Glomerular endothelial cell (primary cell): ENCODE measurements around the gene BLOC1S1. TPM values are rescaled to one million over a fixed set of nuclear protein-coding genes. Genes with fewer than 3 reads are reported as not detected.

Source experiments
- DNase-seq: peaks from one replicate; pipeline ENCODE4 v3.0.0-alpha.2; 2011; ENCODE audit warnings: low read depth, low spot score; ENCODE audit errors: extremely low read depth
- total RNA-seq: library from RNA; depleted of rRNA; stranded (reverse); fragments of >200 nt; gene quantifications from 2 replicates; pipeline ENCODE4 v1.2.3, GENCODE V29; 2015

The BLOC1S1 gene
- total RNA-seq = 112 and 126 TPM in 2 replicates

- DNase-seq = no peak
These were observed at the start of gene BLOC1S1 for GRCh38 chr12:55715833-55716581. Gene BLOC1S1 (plus strand): TSS chr12:55716046. CDS start chr12:55716052, 6 bp downstream.

GRCh38 chr12:55666508-55666907 lies 49.3 kb upstream of the BLOC1S1 start:
- no peak for DNase-seq

DNA sequence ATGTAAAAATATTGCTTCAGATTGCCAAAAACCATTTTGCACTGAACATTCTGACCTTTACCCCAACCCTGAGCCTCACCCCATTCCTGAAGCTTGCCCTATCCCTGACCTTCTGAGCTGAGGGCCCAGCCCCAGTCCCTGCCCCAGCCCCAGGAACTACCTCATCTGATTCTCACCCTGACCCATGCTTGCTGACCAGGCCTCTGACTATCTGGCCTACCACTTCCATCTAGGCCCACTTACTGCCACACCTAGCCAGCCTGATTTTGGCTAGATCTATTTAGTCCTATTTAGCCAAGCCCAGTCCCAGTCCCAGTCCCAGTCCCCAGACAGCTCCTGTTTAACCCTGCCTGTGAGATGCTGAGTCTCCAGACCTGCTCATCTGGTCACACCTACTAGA lies 45.6 kb upstream of the BLOC1S1 start:
- no peak for DNase-seq

GRCh38 chr12:55671746-55672145 lies 44.1 kb upstream of the BLOC1S1 start:
- DNase-seq = no peak

DNA sequence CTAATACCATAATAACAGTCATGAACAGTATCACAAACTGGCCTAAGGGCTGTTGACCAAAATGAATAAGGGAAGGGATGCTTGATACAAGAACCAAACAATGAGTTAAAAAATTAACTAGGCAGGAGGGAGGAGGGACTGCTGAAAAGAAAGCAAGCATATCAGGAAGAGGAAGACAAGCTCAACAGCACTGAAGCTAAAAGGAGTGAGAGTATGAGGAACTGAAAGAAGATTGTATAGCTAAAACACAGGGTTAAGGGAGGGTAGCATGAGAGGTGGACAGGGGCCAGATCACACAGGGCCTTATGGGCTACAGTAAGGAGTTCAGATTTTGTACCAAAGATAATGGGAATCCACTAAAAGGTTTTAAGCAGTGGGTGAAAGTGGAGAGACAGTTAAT lies 42.2 kb upstream of the BLOC1S1 start:
- no peak for DNase-seq

DNA sequence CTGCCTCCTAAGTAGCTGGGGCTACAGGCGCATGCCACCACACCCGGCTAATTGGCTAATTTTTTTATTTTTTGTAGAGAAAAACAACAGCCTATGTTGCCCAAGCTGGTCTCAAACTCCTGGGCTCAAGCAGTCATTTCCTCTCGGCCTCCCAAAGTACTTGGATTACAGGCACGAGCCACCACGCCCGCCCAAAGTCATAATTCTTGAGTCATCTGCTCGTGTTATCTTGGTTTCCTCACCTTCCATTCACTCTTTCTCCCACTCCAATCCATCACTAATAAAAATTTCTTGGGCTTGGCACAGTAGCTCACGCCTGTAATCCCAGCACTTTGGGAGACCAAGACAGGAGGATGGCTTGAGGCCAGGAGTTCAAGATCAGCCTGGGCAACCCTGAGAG lies 40.2 kb upstream of the BLOC1S1 start:
- no peak for DNase-seq

DNA sequence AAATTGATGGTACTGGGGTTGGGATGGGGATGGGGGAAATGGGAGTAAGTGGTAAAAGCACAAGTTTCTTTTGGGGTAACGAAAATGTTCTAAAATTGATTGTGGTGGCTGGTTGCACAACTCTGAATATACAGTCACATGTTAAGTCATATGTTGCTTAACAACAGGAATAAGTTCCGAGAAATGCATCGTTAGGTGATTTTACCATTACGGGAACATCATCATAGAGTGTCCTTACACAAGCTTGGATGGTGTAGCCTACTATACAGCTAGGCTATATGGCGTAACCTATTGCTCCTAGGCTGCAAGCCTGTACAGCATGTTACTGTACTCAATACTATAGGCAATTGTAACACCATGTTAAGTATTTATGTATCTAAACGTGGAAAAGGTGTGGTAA lies 39.1 kb upstream of the BLOC1S1 start:
- no peak for DNase-seq

- no peak for DNase-seq
These were observed 36.2 kb upstream of the BLOC1S1 start for GRCh38 chr12:55679691-55680090.

DNA sequence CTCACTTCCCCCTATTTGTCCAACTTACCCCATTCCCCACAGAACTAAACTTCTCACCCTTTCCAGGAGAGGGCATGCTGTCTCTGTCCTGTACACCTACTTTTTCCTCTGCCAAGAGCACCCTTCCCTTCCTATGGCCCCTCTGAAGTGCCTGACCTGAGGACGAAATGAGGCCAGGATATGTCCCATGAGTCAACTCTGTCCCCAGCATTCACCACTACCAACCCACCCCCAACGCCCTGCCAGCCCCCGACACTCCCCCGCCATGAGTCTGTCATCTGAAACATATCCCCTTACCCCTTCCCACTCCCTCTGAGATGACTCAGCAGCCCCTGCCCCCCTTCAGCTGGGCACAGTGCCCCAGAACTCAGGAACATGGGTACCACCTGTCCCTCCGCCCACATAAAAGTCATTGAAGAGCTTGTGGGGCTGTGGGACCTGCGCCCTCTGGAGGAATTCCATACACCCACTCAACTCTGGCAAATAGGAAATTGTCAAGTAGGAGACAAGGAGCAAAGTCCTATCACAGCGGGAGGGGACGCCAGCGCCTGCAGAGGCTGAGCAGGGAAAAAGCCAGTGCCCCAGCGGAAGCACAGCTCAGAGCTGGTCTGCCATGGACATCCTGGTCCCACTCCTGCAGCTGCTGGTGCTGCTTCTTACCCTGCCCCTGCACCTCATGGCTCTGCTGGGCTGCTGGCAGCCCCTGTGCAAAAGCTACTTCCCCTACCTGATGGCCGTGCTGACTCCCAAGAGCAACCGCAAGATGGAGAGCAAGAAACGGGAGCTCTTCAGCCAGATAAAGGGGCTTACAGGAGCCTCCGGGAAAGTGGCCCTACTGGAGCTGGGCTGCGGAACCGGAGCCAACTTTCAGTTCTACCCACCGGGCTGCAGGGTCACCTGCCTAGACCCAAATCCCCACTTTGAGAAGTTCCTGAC lies 34.4 kb upstream of the BLOC1S1 start:
- no peak for DNase-seq

DNA sequence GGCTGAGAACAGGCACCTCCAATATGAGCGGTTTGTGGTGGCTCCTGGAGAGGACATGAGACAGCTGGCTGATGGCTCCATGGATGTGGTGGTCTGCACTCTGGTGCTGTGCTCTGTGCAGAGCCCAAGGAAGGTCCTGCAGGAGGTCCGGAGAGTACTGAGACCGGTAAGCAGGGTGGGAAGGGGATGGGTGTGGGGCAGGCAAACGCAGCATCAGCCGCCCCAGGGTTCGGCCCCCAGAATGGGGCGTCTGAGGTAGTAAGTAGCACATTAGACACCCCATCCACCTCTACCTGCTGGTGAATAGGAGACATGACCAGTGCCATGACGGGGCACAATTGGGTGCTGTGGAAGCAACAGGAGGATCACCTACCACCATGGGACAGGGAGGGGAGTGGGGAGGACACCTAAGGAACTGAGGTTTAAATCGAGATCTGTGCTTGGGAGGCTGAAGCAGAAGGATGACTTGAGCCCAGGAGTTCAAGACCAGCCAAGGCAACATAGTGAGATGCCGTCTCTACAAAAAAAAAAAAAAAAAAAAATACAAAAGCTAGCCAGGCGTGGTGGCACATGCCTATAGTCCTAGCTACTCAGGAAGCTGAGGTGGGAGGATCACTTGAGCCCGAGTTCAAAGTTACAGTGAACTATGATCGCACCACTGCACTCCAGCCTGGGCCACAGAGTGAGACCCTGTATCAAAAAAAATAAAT lies 33.6 kb upstream of the BLOC1S1 start:
- no peak for DNase-seq

GRCh38 chr12:55683676-55684075 lies 32.2 kb upstream of the BLOC1S1 start:
- DNase-seq = no peak

GRCh38 chr12:55684761-55685370 lies 31.0 kb upstream of the BLOC1S1 start:
- no peak for DNase-seq

DNA sequence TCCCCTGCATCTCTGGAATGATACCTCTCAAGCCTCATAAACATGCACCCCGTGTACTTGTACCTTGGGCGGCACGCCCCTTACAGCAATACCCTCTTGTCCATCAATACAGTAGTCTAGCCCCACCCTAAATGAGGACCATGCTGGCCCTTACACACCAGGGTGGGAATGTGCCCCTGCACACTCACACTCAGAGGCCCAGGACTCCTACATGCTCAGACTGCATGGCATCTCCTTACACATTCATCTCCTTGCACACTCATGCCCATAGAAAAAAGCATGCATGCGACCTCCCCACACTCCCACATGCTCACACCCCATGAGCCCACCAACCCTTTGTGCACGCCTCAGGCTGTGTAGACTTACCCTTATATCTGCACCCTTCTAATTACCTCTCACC lies 30.2 kb upstream of the BLOC1S1 start:
- DNase-seq = no peak

DNA sequence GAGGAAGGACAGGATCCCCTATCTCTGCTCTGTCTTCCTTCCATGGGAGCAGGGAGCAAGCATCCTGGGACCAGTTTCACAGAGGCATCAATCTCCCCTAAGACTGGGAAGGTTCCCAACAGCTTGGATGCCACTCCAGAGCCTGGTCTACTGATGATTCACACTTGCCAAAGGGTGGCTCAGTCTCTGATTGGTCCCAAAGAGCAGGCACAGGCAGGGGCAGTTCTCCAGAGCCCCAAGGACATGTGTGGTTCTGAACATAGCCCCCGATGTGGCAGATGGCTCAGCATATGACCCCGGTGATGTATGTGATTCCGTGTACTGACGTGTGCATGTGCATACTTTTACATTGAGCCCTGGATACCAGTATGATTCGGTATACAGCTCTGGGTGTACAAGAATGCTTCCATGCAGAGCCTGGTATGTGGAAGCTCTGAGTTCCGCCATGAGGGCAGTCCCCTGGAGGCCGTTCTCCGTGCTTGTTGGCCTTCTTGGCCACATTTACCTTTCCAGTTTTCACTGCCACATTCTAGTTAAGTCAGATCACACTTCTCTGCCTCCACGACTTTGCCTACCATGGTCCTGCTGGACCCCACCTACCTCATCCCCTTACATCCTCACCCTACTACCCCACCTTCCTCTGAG lies 29.4 kb upstream of the BLOC1S1 start:
- no peak for DNase-seq

- no peak for DNase-seq
These were observed 28.1 kb upstream of the BLOC1S1 start for GRCh38 chr12:55687746-55688145.

DNA sequence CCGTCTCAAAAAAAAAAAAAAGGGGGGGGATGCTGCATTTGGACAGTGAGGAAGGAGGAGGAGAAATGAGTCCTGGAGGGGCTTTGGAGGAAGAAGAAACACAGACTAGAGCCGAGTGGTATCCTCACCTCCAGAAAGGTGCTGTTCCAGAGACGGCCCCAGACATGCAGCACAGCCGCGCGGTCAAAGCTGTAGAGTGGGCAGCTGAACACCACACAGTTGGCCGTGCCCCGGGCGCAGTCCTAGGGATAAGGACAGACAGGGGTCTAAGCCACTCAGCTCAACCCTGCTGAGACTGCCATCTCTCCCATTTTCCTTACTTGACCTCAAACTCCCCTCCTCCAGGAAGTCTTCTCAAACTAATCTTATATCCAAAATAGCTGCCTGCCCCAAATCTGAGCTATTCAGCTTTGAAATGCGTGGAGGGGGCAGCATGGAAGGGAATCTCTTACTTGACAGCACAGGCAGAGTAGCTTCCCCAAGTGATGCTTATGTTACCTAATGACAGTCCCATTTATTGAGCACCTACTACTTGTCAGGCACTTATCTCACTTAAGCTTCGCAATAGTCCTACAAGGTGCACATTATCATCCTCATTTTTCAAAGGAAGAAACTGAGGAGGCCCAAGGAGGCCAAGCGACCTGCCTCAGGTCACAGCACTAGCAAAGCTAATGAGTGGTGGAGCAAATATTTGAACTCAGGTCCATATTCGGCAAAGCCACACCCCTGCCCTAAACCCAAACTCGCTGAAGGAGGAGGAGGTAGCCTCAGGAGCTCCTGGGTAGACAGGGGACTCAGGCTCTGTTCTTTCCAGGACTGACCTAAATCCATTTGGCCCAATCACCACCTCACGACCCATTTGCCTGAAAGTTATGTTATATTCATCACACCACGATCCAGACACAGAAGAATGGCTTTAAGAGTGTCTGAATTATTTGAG lies 26.9 kb upstream of the BLOC1S1 start:
- DNase-seq = no peak

DNA sequence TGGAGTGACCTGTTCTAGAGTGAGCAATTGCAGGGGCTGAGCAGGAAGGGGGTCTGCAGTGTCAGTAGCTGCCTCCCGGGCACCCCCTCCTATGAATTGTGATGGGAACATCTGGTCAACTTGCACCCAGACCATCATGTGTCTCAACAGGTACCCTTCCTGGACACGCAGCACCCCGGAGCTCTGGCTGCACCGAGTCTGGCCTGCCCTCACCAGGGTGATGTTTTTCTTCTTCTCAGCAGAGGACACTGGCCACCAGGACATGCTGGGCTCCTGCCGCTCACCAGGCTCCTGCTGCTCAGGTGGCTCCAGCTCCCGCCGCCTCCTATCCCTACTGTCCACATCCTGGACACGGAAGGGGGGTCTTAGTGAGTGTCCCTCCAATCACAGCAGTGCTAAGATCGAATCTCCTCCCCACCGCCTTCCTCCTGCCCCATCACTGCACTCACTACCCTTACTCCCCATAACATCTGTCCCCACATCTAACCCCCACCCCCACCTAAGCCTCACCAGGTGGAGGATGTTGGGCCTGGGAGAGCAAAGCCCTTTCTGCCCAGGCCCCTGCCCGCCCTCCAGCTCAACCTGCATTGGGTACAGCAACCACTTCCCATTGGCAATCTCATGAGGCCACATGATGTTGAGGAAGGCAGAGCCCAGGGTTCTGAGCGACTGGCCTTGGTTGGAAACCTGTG lies 23.1 kb upstream of the BLOC1S1 start:
- DNase-seq = no peak

DNA sequence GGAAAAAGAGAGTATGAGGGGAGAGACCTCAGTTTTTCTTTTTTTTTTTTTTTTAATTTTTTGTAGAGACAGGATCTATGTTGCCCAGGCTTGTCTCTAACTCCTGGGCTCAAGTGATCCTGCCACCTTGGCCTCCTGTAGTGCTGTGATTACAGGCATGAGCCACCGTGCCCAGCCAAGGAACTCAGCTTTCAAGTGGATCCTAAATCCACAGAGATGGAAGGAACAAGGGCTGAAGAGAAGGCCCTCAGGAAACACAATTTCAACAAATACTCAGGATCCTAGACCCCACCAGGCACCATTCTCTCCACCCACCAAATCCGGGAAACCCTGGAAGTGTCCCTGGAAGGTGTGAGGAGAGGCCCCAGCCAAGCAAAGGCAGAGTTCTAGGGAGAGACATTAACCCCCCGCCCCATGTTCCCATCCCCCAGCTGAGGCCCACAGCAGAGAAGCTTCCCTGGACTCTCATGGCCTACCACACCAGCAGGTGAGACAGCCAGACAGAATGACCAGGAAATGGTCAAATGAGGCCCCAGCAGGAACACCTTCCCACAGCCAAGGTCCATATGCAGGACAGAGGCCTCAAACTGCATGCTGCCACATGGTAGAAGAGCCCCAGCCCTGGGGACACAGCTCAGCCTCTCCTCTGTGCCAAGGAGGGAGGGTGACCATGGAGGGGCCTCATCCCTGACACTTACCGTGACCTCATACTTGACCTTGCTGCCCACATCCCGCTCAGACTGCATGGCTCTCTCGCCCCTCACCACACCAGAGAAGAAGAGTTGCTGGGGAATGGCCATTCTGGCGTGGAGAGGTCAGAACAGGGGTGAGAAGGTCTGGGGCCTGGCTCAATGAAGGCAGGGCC lies 22.3 kb upstream of the BLOC1S1 start:
- DNase-seq = no peak
